ENCODE measurements around the gene SFXN2. TPM values are rescaled to one million over a fixed set of nuclear protein-coding genes. Genes with fewer than 3 reads are reported as not detected.
"Not testable (repeated sequence)": the region's sequence is repeated elsewhere in the genome, so short reads cannot be mapped to it uniquely, and the experiment has no call there.

SFXN2 gene, protein sequence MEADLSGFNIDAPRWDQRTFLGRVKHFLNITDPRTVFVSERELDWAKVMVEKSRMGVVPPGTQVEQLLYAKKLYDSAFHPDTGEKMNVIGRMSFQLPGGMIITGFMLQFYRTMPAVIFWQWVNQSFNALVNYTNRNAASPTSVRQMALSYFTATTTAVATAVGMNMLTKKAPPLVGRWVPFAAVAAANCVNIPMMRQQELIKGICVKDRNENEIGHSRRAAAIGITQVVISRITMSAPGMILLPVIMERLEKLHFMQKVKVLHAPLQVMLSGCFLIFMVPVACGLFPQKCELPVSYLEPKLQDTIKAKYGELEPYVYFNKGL
- total RNA-seq (10 to 100 TPM; 30.0 to 32.6 TPM), polyA plus RNA-seq (10 to 100 TPM in 1 of 3 donors, 1 to 10 TPM in 2; 6.6 to 16.5 (median 9.0) TPM), total RNA-seq (17.7 to 49.4 (median 38.8) reads per million in 6 experiments)

- ATAC-seq: peak; percentile 16 to 24
- Mint-ChIP-seq H3K9me3 (no peaks in the 10 kb centered on the region), H3K4me1 (peaks cover 26 to 63% (median 50%) of the 10 kb centered on the region in 4 donors), H3K27me3 (no peaks in the 10 kb centered on the region), H3K4me3 (peak within 1 kb of the TSS; percentile 88 to 97 (median 92)), H3K36me3 (peaks cover 0 to 25% (median 0%) of the 10 kb centered on the region in 3 donors), H3K27ac (peak within 1 kb of the TSS; percentile 44 to 96 (median 91))
- peak in 9 of 10 donors; percentile 32 to 77 (median 38) for DNase-seq
- POLR2A ChIA-PET: interaction anchor here (0.7 to 4.5 kb wide), 15 partner anchors 12 to 211 kb away, joined by 3 to 89 read pairs (median 6); partner anchors contain the start of genes CNNM2, TRIM8 and WBP1L
Measured at GRCh38 chr10:102714621-102715455, at the start of gene SFXN2. Gene SFXN2 (plus strand): TSS chr10:102714636. CDS start chr10:102726637, 12,001 bp downstream.

DNA sequence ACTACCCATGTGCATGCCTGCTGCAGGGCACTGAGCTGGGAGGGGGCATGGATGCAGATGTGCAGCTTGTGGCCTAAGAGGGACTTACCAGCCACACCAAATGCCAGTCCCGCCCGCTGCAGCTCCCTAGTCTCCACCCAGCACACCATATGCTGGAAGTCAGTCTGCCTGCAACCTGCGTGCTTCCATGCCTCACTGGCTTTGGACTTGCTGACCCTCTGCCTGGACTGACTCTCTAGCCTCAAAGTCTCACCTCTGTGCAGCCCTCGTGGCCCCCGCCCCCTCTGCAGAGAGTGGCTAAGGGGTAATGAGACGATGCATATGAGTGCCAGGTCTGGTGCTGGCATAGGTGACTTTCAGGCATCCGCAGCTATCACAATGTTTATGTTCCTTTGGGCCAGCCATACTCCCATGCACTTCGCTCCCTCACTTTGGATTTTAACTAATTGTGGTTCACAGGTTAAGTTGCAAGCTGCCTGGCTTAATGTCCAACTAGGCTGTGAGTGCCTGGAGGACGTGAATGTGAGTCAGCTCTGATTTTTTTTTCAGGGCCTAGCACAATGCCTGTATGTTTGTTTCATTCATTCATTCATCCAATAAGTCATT, 48.4 kb upstream of the SFXN2 start:
- H3K27ac Mint-ChIP-seq: peak overlapping the region in 2 of 10 donors; percentile 31 to 35
- H3K4me1 Mint-ChIP-seq: peaks cover 16 to 53% (median 38%) of the 10 kb centered on the region in 4 donors
- H3K36me3 Mint-ChIP-seq: no peaks in the 10 kb centered on the region
- no peaks in the 10 kb centered on the region for H3K27me3 Mint-ChIP-seq
- no peaks in the 10 kb centered on the region for H3K9me3 Mint-ChIP-seq
- no peak for ATAC-seq
- no peak for DNase-seq
- no peak overlapping the region for H3K4me3 Mint-ChIP-seq
- POLR2A ChIA-PET: interaction anchor here (0.6 to 29.2 kb wide), 3 partner anchors 15 to 1302 kb away, joined by 3 to 624 read pairs (median 4); partner anchors contain the start of gene TRIM8

DNA sequence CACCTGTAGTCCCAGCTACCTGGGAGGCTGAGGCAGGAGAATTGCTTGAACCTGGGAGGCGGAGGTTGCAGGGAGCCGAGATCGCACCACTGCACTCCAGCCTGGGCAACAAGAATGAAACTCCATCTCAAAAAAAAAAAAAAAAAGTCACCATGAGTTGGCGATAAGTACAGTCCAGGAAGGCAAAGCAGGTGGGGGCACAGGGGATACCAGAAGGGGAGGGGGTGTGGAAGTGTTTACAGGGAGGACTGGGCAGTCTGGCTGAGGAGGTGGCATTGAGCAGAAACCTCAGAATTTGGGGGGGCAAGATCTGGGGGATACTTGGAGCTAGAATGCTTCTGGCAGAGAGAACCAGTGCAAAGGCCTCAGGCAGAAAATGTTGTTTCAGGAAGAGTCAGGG, 47.0 kb upstream of the SFXN2 start:
- not testable (repeated sequence) for H3K4me3 Mint-ChIP-seq, ATAC-seq, H3K27me3 Mint-ChIP-seq, H3K36me3 Mint-ChIP-seq, H3K9me3 Mint-ChIP-seq, DNase-seq
- H3K27ac Mint-ChIP-seq: peak overlapping the region in 7 of 10 donors; percentile 8 to 82 (median 53)
- H3K4me1 Mint-ChIP-seq: peaks cover 13 to 46% (median 27%) of the 10 kb centered on the region in 4 donors
- POLR2A ChIA-PET: interaction anchor here (0.7 to 29.2 kb wide), 3 partner anchors 16 to 300 kb away, joined by 3 to 624 read pairs (median 3); partner anchors contain the start of gene TRIM8

DNA sequence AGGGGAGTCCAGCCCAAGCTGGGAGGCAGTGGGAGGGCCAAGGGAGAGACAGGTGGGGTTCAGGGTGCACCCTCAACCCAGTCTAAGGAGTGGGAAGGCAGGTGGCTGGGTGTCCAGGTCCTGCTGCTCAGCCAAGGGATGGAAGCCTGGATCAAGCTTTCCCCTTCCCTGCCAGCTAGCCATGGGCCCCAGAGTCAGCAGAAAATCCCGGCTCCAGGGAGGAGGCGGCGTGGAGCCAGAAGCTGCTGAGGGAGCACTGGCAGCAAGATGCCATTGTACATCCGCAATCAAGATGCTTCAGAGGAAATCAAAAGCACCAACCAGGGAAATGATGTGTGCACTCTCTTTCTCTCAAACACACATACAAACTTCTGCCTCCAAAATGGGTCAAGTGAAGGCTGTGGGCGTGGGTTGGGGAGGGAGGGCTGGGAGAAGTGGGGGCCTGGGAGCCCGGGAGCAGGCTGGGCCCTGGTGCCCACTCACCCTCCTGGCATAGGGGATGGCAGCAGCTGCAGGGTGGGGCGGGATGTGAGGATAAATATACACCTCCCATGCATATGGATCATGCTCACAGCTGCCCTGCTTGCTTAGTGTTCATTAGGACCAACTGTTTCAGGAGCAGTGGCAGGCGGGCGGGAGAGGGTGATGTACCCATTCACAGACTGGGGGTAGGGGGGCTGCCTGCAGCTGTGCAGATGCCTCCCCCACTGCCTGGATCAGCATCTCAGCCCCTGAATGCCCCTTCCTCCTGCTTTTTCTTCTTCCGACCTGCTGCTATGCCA, 45.9 kb upstream of the SFXN2 start:
- ATAC-seq (peak in 1 of 2 donors; percentile 38), DNase-seq (no peak)
- Mint-ChIP-seq H3K4me1 (peaks cover 18 to 54% (median 36%) of the 10 kb centered on the region in 4 donors), H3K9me3 (no peaks in the 10 kb centered on the region), H3K27me3 (no peaks in the 10 kb centered on the region), H3K27ac (peak overlapping the region in 8 of 10 donors; percentile 53 to 89 (median 68)), H3K36me3 (no peaks in the 10 kb centered on the region), H3K4me3 (peak overlapping the region in 3 of 10 donors; percentile 0 to 28 (median 4))
- POLR2A ChIA-PET: interaction anchor here (1.0 to 29.2 kb wide), 3 partner anchors 8 to 26 kb away, joined by 3 to 624 read pairs (median 9); partner anchors contain the start of gene TRIM8

- H3K4me3 Mint-ChIP-seq: peak overlapping the region in 1 of 10 donors; percentile 22
- POLR2A ChIA-PET: interaction anchor here (1.0 to 29.2 kb wide), 4 partner anchors 9 to 46 kb away, joined by 3 to 624 read pairs (median 7); partner anchors contain the start of gene TRIM8
- H3K4me1 Mint-ChIP-seq: peaks cover 25 to 62% (median 45%) of the 10 kb centered on the region in 4 donors
- no peaks in the 10 kb centered on the region for H3K27me3 Mint-ChIP-seq
- H3K27ac Mint-ChIP-seq: peak overlapping the region in 8 of 10 donors; percentile 4 to 76 (median 46)
- no peaks in the 10 kb centered on the region for H3K36me3 Mint-ChIP-seq
- no peak for ATAC-seq
- H3K9me3 Mint-ChIP-seq: no peaks in the 10 kb centered on the region
- no peak for DNase-seq
Measured at GRCh38 chr10:102669206-102670064, 45.0 kb upstream of the SFXN2 start.

DNA sequence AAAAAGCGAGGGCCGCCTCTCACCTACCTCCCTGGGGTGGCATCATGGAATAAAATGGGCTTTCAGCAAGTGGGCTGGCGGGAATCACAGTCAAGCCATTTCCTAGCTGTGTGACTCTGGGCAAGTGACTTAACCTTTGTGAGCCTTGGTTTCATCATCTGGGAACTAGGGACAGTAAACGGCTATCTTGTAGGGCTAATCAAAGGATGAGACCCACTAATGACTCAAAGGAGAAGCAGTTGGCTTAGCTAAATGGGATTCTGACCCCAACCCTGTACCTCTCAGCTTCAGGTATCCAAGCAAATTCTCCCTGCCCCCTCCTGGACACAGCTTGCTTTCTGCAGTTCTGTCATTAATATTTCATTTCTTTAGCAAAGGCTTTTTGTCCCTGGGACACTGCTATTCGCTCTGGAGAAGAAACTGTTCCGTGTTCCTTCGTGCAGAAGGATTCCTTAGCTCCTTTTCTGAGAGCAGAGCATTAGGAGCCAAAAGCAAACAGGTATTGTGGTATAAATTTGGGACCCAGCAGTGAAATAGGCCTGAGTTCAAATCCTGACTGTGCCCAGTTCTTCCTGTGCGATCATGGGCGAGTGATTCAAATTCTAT, 44.3 kb upstream of the SFXN2 start:
- POLR2A ChIA-PET: interaction anchor here (0.7 to 29.2 kb wide), 5 partner anchors 10 to 45 kb away, joined by 3 to 624 read pairs (median 5); partner anchors contain the start of gene TRIM8
- H3K4me1 Mint-ChIP-seq: peaks cover 31 to 70% (median 52%) of the 10 kb centered on the region in 4 donors

DNA sequence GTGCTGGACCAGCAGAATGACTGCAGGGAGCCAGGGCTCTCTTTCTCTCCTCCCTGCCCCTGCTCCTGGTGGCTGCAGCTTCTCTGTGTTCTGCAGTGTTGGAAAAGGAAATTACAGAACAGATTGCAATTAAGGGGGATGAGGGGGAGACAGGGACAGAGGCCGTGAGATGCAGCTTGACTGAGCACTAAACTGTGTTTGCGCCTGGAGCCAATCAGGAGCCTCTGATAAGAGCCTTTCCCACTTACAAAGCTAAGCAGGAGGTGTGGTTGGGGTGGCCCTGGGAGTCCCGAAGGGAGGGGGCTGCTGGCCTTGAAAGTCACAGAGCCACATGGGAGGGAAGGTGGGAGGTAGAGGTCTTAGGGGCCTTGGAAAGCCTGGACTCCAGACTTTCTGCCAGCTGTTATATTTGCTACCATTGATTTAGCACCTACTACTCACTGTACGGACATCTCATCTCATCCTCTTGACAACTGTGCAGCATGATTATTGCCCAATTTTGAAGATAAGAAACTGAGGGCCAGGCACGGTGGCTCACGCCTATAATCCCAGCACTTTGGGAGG, 43.5 kb upstream of the SFXN2 start:
- peak overlapping the region in 4 of 10 donors; percentile 20 to 58 (median 52) for H3K27ac Mint-ChIP-seq
- H3K4me1 Mint-ChIP-seq: peaks cover 35 to 76% (median 60%) of the 10 kb centered on the region in 4 donors
- no peaks in the 10 kb centered on the region for H3K36me3 Mint-ChIP-seq
- DNase-seq (no peak), ATAC-seq (no peak)
- H3K27me3 Mint-ChIP-seq: no peaks in the 10 kb centered on the region
- H3K9me3 Mint-ChIP-seq: no peaks in the 10 kb centered on the region
- POLR2A ChIA-PET: interaction anchor here (0.7 to 29.2 kb wide), 3 partner anchors 9 to 29 kb away, joined by 3 to 624 read pairs (median 66); partner anchors contain the start of gene TRIM8
- H3K4me3 Mint-ChIP-seq: no peak overlapping the region

More for the DNA sequence above, 44.3 kb upstream of the SFXN2 start:
- no peaks in the 10 kb centered on the region for H3K36me3 Mint-ChIP-seq
- no peak for ATAC-seq
- DNase-seq: no peak
- H3K9me3 Mint-ChIP-seq: no peaks in the 10 kb centered on the region
- H3K4me3 Mint-ChIP-seq: no peak overlapping the region
- no peaks in the 10 kb centered on the region for H3K27me3 Mint-ChIP-seq
- peak overlapping the region in 7 of 10 donors; percentile 4 to 55 (median 49) for H3K27ac Mint-ChIP-seq

- Mint-ChIP-seq H3K9me3 (no peaks in the 10 kb centered on the region), H3K27ac (peak overlapping the region; percentile 90 to 98 (median 96)), H3K4me1 (peaks cover 25 to 85% (median 64%) of the 10 kb centered on the region in 4 donors), H3K36me3 (no peaks in the 10 kb centered on the region), H3K27me3 (no peaks in the 10 kb centered on the region), H3K4me3 (peak overlapping the region; percentile 75 to 91 (median 87))
- ATAC-seq (no peak), DNase-seq (no peak)
- POLR2A ChIA-PET: interaction anchor here (3.4 to 29.2 kb wide), 4 partner anchors 11 to 41 kb away, joined by 21 to 624 read pairs (median 45); partner anchors contain the start of genes ARL3, SFXN2 and TRIM8
Measured at GRCh38 chr10:102673236-102673818, 41.1 kb upstream of the SFXN2 start.

- no peaks in the 10 kb centered on the region for H3K27me3 Mint-ChIP-seq
Measured at GRCh38 chr10:102673819-102674511, 40.5 kb upstream of the SFXN2 start.

More at GRCh38 chr10:102673819-102674511, 40.5 kb upstream of the SFXN2 start:
- Mint-ChIP-seq H3K36me3 (no peaks in the 10 kb centered on the region), H3K4me1 (peaks cover 23 to 83% (median 62%) of the 10 kb centered on the region in 4 donors), H3K9me3 (no peaks in the 10 kb centered on the region), H3K27ac (peak overlapping the region; percentile 90 to 98 (median 96)), H3K4me3 (peak overlapping the region; percentile 75 to 91 (median 87))
- POLR2A ChIA-PET: interaction anchor here (0.5 to 29.2 kb wide), 7 partner anchors 12 to 680 kb away, joined by 3 to 624 read pairs (median 21); partner anchors contain the start of genes ARL3, SFXN2, SUFU and TRIM8
- DNase-seq (peak; percentile 50 to 92 (median 85)), ATAC-seq (peak; percentile 87 to 95)
